Stomach (tissue), 4 donors: Measurements from ENCODE around the gene TTN.

Experiments
- POLR2AphosphoS5 ChIP-seq, 3 donors: sonication (generic); formaldehyde crosslinking; IDR thresholded peaks; one replicate each; pipeline ENCODE4 v1.6.1; 2016; ENCODE audit warnings: antibody characterized with exemption in 3 of 3
- TF ChIP-seq, protein P1 (sequence below), 7 experiments: fragments of 450-650 bp in 4 of 7; fragments of 200-600 bp in 3 of 7; sonication (generic) in 3 of 7; IDR thresholded peaks; one replicate each; pipeline ENCODE4 v1.5.1; 2016 to 2019; ENCODE audit warnings: antibody characterized with exemption in 7 of 7, control low read depth in 2 of 7, mild to moderate bottlenecking in 1 of 7

DNA sequence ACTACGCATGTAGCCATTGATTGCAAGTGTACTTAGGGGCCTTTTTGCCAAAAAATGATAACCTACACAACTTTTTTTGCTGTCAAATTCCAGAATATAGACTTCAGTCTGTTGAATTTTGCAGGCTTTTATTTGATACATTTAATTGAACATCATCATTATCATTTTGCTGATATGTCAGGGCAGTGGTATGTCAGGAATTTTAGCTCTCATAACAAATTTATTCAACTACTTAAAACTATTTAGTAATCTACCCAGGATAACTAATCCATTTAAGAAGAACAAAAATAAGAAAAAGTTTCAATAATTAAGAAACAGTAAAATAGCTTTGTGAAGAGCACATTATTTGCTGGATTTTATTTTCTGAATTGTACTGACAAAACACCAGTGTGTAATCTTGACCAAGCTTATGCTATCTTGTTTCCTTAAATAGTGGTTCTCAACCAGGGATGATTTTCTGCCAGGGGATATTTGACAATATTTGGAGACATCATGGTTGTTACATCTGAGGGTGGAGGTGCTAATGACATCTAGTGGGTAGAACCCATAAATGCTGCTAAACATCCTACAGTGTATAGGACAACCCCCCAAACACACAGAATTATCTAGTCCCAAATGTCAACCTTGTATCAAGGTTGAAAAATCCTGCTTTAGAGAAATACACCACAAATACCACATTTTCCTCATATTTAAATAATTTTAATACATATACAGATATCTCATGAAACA, 12.1 kb upstream of the TTN start:
- TF ChIP-seq, protein P1, sequence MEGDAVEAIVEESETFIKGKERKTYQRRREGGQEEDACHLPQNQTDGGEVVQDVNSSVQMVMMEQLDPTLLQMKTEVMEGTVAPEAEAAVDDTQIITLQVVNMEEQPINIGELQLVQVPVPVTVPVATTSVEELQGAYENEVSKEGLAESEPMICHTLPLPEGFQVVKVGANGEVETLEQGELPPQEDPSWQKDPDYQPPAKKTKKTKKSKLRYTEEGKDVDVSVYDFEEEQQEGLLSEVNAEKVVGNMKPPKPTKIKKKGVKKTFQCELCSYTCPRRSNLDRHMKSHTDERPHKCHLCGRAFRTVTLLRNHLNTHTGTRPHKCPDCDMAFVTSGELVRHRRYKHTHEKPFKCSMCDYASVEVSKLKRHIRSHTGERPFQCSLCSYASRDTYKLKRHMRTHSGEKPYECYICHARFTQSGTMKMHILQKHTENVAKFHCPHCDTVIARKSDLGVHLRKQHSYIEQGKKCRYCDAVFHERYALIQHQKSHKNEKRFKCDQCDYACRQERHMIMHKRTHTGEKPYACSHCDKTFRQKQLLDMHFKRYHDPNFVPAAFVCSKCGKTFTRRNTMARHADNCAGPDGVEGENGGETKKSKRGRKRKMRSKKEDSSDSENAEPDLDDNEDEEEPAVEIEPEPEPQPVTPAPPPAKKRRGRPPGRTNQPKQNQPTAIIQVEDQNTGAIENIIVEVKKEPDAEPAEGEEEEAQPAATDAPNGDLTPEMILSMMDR (IDR thresholded peaks at IDR 0.05), result no peak
- TF ChIP-seq POLR2AphosphoS5 (IDR thresholded peaks at IDR 0.05), result no peak
